Smooth muscle cell (in vitro differentiated cells): ENCODE data around the gene GRIN3B. TPM values are rescaled to one million over a fixed set of nuclear protein-coding genes. Genes with fewer than 3 reads are reported as not detected.

ENCODE experiments used
- DNase-seq: peaks from one replicate; lab custom pipeline; 2025; ENCODE audit not compliant: unreplicated experiment; lab: John Stamatoyannopoulos, UW
- H2AFZ ChIP-seq: fragments of 200-600 bp; sonication (generic); 2 replicates; pipeline ENCODE4 v1.6.0; 2016; ENCODE audit warnings: antibody characterized with exemption, low read depth, mild to moderate bottlenecking
- H3F3A ChIP-seq: fragments of 200-600 bp; sonication (generic); 2 replicates; pipeline ENCODE4 v1.6.0; 2017; ENCODE audit warnings: antibody characterized with exemption, low read depth
- H3K27ac ChIP-seq: fragments of 200-600 bp; sonication (generic); 2 replicates; pipeline ENCODE4 v1.5.1; 2016; ENCODE audit warnings: low read depth, mild to moderate bottlenecking
- H3K27me3 ChIP-seq: fragments of 200-600 bp; sonication (generic); 2 replicates; pipeline ENCODE4 v1.6.1; 2016; ENCODE audit warnings: low read depth, mild to moderate bottlenecking
- H3K36me3 ChIP-seq: fragments of 200-600 bp; sonication (generic); 2 replicates; pipeline ENCODE4 v1.5.1; 2016; ENCODE audit warnings: low read depth
- H3K4me1 ChIP-seq: fragments of 200-600 bp; sonication (generic); 2 replicates; pipeline ENCODE4 v1.5.1; 2016; ENCODE audit warnings: low read depth
- H3K4me2 ChIP-seq: fragments of 200-600 bp; sonication (generic); 2 replicates; pipeline ENCODE4 v1.6.0; 2016; ENCODE audit warnings: mild to moderate bottlenecking
- H3K4me3 ChIP-seq: fragments of 200-600 bp; sonication (generic); 2 replicates; pipeline ENCODE4 v1.5.1; 2016; ENCODE audit warnings: mild to moderate bottlenecking
- H3K79me2 ChIP-seq: fragments of 200-600 bp; sonication (generic); 2 replicates; pipeline ENCODE4 v1.6.0; 2016; ENCODE audit warnings: low read depth, mild to moderate bottlenecking
- H3K9ac ChIP-seq: fragments of 200-600 bp; sonication (generic); 2 replicates; pipeline ENCODE4 v1.6.0; 2016; ENCODE audit warnings: low read depth
- H3K9me3 ChIP-seq: fragments of 200-600 bp; sonication (generic); replicated peaks from 2 replicates; pipeline ENCODE4 v1.5.1; 2016; ENCODE audit warnings: low read depth
- H4K20me1 ChIP-seq: fragments of 200-600 bp; sonication (generic); 2 replicates; pipeline ENCODE4 v1.6.0; 2016; ENCODE audit warnings: low read depth
- WGBS: methylation state at CpG from one replicate; pipeline ENCODE4 v1.1.7; 2016; ENCODE audit warnings: low lambda C conversion rate; 5-methylcytosine and 5-hydroxymethylcytosine counted together
- polyA plus RNA-seq: library from polyadenylated mRNA; unstranded; fragments of >200 nt; fragmentation: Nextera tagmentation; extraction: Ambion mirVana; gene quantifications from 2 replicates; pipeline ENCODE4 v1.2.1, GENCODE V29; 2016
- total RNA-seq: library from RNA; depleted of rRNA; stranded (reverse); fragments of >200 nt; gene quantifications from 2 replicates; pipeline ENCODE4 v1.2.3, GENCODE V29; 2014
- TF ChIP-seq, protein P1 (sequence below): fragments of 200-600 bp; sonication (generic); IDR thresholded peaks from 2 replicates; pipeline ENCODE4 v1.5.1; 2017; ENCODE audit warnings: borderline replicate concordance, mild to moderate bottlenecking, antibody characterized with exemption; ENCODE audit not compliant: insufficient read depth, poor library complexity, severe bottlenecking

GRIN3B gene
- total and polyA plus RNA-seq, 2 experiments from 2014 or later, result 1.2 to 12.6 TPM

DNA sequence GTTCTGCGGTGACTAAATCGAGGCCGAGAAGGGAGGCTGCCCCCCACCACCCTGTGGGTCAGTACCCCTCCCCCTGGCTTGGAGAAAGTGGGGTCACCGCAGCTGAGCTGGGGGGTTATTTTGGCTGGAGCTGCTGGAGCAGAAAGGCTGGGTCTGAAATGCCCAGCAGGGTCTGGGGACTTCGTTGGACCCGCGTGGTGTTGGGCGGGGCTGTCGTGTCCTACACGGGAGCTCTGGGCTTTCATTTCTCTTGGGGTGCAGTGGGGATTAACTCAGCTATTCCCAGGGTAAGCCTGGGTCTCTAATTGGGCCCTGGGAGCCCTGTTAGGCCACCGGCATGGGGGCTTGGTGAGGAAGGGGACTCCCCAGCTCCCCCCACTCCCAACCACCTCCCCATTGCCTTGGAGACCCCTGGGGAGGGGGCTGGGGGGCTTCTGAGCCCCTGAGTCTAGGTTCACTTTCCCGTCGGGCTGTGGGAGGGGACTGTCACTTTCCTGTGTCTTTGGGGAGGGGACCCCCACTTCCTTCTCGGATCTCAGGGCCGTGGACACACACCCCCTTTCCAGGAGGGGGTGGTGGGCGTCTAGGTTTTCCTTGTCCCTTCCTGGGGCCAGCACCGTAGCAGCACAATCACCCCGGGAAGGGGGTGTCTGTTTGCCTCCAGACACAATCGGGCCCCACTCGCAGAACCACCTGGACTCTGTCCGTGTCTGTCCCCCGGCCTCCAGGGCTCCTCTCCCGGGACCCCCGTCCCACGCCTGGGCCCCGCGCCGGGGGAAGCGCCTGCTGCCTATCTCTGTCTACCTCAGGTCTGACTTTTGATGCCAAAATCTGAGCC is 26.3 kb upstream of the GRIN3B start:
- WGBS, result 95% methylated on average over 29 of the region's 29 CpGs
- Histone ChIP-seq H3K27me3 (no peaks in the 10 kb centered on the region), H3K4me3 (no peak overlapping the region), H3K4me1 (no peaks in the 10 kb centered on the region), H2AFZ (no peak overlapping the region), H3K4me2 (no peak overlapping the region), H3K36me3 (peaks cover 6% of the 10 kb centered on the region), H3F3A (peaks cover 7% of the 10 kb centered on the region), H3K9ac (no peak overlapping the region), H4K20me1 (peaks cover 10% of the 10 kb centered on the region), H3K27ac (no peak overlapping the region), H3K9me3 (no peaks in the 10 kb centered on the region), H3K79me2 (peaks cover 19% of the 10 kb centered on the region)
- no peak for DNase-seq
- TF ChIP-seq, protein P1, sequence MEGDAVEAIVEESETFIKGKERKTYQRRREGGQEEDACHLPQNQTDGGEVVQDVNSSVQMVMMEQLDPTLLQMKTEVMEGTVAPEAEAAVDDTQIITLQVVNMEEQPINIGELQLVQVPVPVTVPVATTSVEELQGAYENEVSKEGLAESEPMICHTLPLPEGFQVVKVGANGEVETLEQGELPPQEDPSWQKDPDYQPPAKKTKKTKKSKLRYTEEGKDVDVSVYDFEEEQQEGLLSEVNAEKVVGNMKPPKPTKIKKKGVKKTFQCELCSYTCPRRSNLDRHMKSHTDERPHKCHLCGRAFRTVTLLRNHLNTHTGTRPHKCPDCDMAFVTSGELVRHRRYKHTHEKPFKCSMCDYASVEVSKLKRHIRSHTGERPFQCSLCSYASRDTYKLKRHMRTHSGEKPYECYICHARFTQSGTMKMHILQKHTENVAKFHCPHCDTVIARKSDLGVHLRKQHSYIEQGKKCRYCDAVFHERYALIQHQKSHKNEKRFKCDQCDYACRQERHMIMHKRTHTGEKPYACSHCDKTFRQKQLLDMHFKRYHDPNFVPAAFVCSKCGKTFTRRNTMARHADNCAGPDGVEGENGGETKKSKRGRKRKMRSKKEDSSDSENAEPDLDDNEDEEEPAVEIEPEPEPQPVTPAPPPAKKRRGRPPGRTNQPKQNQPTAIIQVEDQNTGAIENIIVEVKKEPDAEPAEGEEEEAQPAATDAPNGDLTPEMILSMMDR, result no peak

DNA sequence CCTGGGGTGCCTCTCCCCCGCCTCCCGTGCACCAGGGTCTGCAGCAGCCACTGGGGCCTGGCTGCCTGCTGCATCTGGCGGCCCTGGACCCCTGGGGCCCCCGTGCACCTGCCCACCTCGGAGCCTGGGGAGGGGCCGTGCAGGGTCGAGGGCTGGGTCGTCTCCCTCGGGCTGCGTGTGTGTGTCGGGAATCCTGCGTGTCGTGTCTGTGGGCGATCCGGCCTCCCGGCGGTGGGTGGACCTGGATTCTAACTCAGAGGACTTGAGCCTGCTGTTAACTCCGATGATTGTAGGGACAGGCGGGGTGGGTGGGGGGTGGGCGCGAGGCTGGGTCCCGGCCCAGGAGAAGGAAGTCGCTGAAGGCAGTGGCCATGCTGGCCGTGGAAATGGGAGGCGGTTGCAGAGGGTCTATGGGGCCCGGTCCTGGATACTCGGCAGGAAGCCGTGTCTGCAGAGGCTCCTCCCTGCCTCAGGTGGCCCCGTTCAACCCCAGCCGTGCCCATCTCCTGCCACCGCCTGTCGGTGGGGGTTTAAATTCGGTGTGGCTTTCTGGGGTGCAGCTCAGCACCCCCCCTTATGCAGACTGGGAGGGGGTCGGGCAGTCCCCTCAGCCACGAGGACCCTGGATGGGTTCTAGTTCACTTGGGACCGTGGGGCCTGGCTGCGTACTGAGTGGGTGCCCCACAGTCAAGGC is 25.5 kb upstream of the GRIN3B start:
- Histone ChIP-seq H3K79me2 (peaks cover 15% of the 10 kb centered on the region), H3K4me2 (no peak overlapping the region), H3K4me1 (peaks cover 6% of the 10 kb centered on the region), H2AFZ (no peak overlapping the region), H3K9ac (no peak overlapping the region), H3K27ac (no peak overlapping the region), H4K20me1 (peaks cover 10% of the 10 kb centered on the region), H3K27me3 (no peaks in the 10 kb centered on the region), H3K36me3 (peaks cover 6% of the 10 kb centered on the region), H3K4me3 (no peak overlapping the region), H3F3A (peaks cover 7% of the 10 kb centered on the region), H3K9me3 (no peaks in the 10 kb centered on the region)
- TF ChIP-seq, protein P1, result no peak
- WGBS, result 89% methylated on average over 37 of the region's 37 CpGs
- DNase-seq, result no peak

DNA sequence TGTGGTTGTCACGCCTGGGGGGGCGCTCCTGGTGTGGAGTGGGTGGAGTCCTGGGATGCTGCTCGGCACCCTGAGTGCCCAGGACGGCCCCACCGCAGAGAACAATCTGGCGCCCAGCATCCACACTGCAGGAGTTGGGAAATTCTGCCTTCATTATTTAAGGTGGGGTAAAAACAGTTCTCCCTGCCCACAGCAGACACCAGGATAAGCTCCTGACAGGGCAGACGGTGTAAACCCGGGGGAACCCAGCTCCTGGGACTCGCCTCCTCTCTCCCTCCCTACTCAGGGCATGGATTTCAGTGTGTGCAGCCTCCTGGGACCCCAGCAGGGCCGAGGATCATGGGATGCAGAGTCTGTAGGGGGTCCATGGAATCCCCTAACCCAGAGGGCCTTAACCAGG is 23.7 kb upstream of the GRIN3B start:
- 85% methylated on average over 10 of the region's 10 CpGs for WGBS
- Histone ChIP-seq H3K9ac (no peak overlapping the region), H2AFZ (no peak overlapping the region), H3K36me3 (no peaks in the 10 kb centered on the region), H3F3A (peaks cover 14% of the 10 kb centered on the region), H3K27me3 (no peaks in the 10 kb centered on the region), H3K4me3 (no peak overlapping the region), H4K20me1 (peaks cover 3% of the 10 kb centered on the region), H3K27ac (no peak overlapping the region), H3K4me2 (no peak overlapping the region), H3K79me2 (peaks cover 5% of the 10 kb centered on the region), H3K4me1 (peaks cover 15% of the 10 kb centered on the region), H3K9me3 (no peaks in the 10 kb centered on the region)
- TF ChIP-seq, protein P1, result no peak
- DNase-seq, result no peak
